ENCODE results near the gene LILRB3.
"Not testable (repeated sequence)": the region's sequence is repeated elsewhere in the genome, so short reads cannot be mapped to it uniquely, and the experiment has no call there.

The LILRB3 gene

GRCh38 chr19:54242646-54243045 lies 19.8 kb upstream of the LILRB3 start, which contains the start of gene LILRA6:
LILRA6 (minus strand) TSS chr19:54242790.
- not testable (repeated sequence) for DNase-seq (ENCODE audit: low read depth in 1 of 2, low spot score in 1 of 2)

- DNase-seq (ENCODE audit: low read depth in 1 of 2, low spot score in 1 of 2) = not testable (repeated sequence)
Observed at GRCh38 chr19:54242234-54242633, 19.4 kb upstream of the LILRB3 start.

- DNase-seq (ENCODE audit: low read depth in 1 of 2, low spot score in 1 of 2) = not testable (repeated sequence)
Observed at GRCh38 chr19:54240372-54241336, 17.8 kb upstream of the LILRB3 start.

- DNase-seq (ENCODE audit: low read depth in 1 of 2, low spot score in 1 of 2) = not testable (repeated sequence)
Observed at GRCh38 chr19:54239491-54240371, 16.9 kb upstream of the LILRB3 start.

GRCh38 chr19:54233941-54234340 lies 11.1 kb upstream of the LILRB3 start:
- no peak for DNase-seq (ENCODE audit: low read depth in 1 of 2, low spot score in 1 of 2)

GRCh38 chr19:54231077-54231931 lies 8.5 kb upstream of the LILRB3 start:
- DNase-seq (ENCODE audit: low read depth in 1 of 2, low spot score in 1 of 2) = peak; percentile 74 to 87

- no peak for DNase-seq (ENCODE audit: low read depth in 1 of 2, low spot score in 1 of 2)
Observed at GRCh38 chr19:54230031-54230430, 7.2 kb upstream of the LILRB3 start.

- DNase-seq (ENCODE audit: low read depth in 1 of 2, low spot score in 1 of 2) = no peak
Observed at GRCh38 chr19:54229146-54229545, 6.3 kb upstream of the LILRB3 start.

- DNase-seq (ENCODE audit: low read depth in 1 of 2, low spot score in 1 of 2) = not testable (repeated sequence)
Observed at GRCh38 chr19:54224619-54225018, 1.8 kb upstream of the LILRB3 start.

- not testable (repeated sequence) for DNase-seq (ENCODE audit: low read depth in 1 of 2, low spot score in 1 of 2)
Observed at GRCh38 chr19:54223937-54224281, 1.1 kb upstream of the LILRB3 start.

GRCh38 chr19:54223277-54223936 lies 600 bp upstream of the LILRB3 start:
- DNase-seq (ENCODE audit: low read depth in 1 of 2, low spot score in 1 of 2) = not testable (repeated sequence)

- not testable (repeated sequence) for DNase-seq (ENCODE audit: low read depth in 1 of 2, low spot score in 1 of 2)
Observed at GRCh38 chr19:54221947-54222346, 860 bp downstream of the LILRB3 start.

GRCh38 chr19:54219702-54220101 lies 3.1 kb downstream of the LILRB3 start:
- DNase-seq (ENCODE audit: low read depth in 1 of 2, low spot score in 1 of 2) = not testable (repeated sequence)

- DNase-seq (ENCODE audit: low read depth in 1 of 2, low spot score in 1 of 2) = no peak
Observed at GRCh38 chr19:54218960-54219661, 3.7 kb downstream of the LILRB3 start.

GRCh38 chr19:54218259-54218658 lies 4.5 kb downstream of the LILRB3 start:
- no peak for DNase-seq (ENCODE audit: low read depth in 1 of 2, low spot score in 1 of 2)

- DNase-seq (ENCODE audit: low read depth in 1 of 2, low spot score in 1 of 2) = not testable (repeated sequence)
Observed at GRCh38 chr19:54217517-54218247, 5.1 kb downstream of the LILRB3 start.

GRCh38 chr19:54216869-54217268 lies 5.9 kb downstream of the LILRB3 start:
- no peak for DNase-seq (ENCODE audit: low read depth in 1 of 2, low spot score in 1 of 2)

- DNase-seq (ENCODE audit: low read depth in 1 of 2, low spot score in 1 of 2) = not testable (repeated sequence)
Observed at GRCh38 chr19:54214734-54215133, 8.1 kb downstream of the LILRB3 start.

- not testable (repeated sequence) for DNase-seq (ENCODE audit: low read depth in 1 of 2, low spot score in 1 of 2)
Observed at GRCh38 chr19:54214217-54214616, 8.6 kb downstream of the LILRB3 start.

Measured in activated CD4-positive, alpha-beta T cell treated with anti-CD3 and anti-CD28 coated beads, Interleukin-2, amount 50 U/mL, for 24 hours (primary cell).